Fibroblast of upper back skin (primary cell): ENCODE results near the gene CRYL1.
A peak's percentile ranks its signal among the peaks of the same experiment; 100 is the strongest.

Source experiments
- DNase-seq: peaks from one replicate; pipeline ENCODE4 v3.0.0-alpha.2; 2013

The CRYL1 gene

GRCh38 chr13:20362484-20363041 is 163.1 kb downstream of the CRYL1 start:
- DNase-seq = no peak

- DNase-seq = peak; percentile 58
These were observed 164.7 kb downstream of the CRYL1 start for GRCh38 chr13:20360835-20361412.

- peak; percentile 78 for DNase-seq
These were observed 165.6 kb downstream of the CRYL1 start for GRCh38 chr13:20360041-20360491.

DNA sequence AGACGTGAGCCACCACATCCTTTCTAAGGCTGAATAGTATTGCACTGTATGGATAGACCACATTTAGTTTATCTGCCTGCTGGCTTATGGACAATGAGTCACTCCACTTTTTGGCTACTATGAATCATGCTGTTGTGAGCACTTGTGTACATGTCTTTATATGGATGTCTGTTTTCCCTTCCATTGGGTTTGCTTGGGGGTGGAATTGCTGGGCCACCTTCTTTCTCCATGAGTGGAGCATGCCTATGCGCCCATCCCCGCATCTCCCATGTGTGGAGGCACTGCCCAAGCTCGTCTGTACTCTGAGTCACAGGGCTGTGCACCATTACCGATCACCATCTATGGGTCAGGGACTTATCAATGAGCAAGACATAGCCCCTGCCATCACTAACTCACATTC is 166.3 kb downstream of the CRYL1 start:
- DNase-seq = peak; percentile 99

GRCh38 chr13:20358022-20358421 is 167.6 kb downstream of the CRYL1 start:
- no peak for DNase-seq

DNA sequence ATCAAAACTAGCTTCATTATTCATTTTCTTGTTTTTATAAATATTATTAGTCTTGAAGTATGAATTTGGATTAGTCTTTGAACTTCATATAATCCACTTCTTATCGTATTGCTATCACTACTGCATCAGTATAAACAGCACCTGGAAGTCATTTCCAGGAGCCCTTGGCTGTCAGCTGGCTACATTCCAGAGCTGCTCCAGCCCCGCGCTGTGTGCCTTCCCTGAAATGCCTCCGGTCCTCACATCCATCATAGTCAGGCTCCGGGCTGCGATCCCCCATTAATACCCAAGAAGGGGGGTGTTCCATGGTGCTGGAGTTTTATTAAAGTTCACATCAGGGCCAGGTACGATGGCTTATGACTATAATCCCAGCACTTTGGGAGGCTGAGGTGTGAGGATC is 169.2 kb downstream of the CRYL1 start:
- peak; percentile 86 for DNase-seq

DNA sequence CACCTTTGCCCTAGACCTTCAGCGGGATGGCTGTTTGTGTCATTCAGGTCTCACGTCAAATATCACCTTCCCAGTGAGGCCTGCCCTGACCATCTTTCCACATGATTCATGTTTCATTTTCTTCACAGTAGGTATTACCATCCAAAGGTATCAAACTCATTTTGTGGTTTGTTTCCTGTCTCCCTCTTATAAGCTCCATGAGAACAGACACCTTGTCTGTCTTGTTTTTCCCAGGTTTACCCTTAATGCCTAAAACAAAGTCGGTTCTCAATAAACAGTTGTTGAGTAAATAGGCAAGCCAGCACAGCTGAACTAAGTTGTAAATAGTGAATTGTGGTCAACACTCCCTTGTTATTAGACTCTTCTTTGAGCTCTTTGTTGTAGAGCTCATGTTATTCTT is 170.9 kb downstream of the CRYL1 start:
- DNase-seq = no peak

- DNase-seq = peak; percentile 72
These were observed 171.7 kb downstream of the CRYL1 start for GRCh38 chr13:20353973-20354372.
